Measurements from ENCODE around the gene AFDN.

The AFDN gene

DNA sequence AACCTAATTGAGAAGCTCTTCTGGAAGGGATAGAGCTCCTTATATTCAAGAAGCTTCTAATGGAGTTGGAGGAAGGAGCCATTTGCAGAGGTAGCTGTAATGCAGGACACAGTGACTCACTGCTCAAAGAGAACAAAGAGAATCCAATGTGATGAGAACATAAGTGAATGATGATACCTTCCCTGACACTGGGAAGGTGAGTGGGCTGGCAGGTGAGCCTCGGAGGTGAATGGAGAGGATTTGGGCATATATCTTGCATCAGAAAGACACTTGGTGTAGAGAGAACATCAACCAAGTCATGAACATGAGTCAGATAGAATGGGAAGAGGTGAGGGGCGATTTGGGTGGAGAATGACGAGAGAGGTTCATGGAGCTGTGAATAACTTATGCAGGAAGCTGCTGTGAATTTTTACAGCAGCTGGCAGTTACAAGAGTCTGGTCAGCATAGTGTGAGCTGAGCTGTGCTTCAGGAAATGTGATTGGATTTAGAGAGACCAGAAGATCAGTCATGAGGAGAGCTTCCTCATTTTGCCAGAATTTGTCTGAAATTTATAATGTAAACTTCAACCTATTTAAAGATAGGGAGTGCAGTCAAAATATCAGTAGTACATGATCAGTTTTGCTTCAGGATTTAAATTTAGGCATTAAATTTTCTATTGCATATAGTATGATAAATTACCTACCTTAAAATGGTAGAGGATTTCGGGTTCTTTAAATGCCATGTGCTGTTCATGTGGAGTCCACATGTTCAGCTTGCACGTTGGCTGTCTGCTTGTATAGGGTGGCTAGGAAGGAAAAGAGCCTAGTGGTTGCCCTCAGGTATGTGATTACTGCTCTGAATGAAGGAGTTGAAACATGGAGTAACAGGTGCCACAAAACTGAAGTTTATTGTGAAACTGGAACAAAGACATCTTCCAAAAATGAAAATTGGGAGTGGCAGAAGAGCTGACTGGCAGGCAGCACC, 111.5 kb downstream of the AFDN start:
- DNase-seq (ENCODE audit: low read depth): no peak
- no peak overlapping the region for H3K4me3 ChIP-seq (ENCODE audit: control insufficient read depth, low read depth, low read length)
- TF ChIP-seq, protein P1, sequence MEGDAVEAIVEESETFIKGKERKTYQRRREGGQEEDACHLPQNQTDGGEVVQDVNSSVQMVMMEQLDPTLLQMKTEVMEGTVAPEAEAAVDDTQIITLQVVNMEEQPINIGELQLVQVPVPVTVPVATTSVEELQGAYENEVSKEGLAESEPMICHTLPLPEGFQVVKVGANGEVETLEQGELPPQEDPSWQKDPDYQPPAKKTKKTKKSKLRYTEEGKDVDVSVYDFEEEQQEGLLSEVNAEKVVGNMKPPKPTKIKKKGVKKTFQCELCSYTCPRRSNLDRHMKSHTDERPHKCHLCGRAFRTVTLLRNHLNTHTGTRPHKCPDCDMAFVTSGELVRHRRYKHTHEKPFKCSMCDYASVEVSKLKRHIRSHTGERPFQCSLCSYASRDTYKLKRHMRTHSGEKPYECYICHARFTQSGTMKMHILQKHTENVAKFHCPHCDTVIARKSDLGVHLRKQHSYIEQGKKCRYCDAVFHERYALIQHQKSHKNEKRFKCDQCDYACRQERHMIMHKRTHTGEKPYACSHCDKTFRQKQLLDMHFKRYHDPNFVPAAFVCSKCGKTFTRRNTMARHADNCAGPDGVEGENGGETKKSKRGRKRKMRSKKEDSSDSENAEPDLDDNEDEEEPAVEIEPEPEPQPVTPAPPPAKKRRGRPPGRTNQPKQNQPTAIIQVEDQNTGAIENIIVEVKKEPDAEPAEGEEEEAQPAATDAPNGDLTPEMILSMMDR (IDR thresholded peaks at IDR 0.05; ENCODE audit: control insufficient read depth, insufficient read depth, low read depth, low read length, missing control alignments): no peak

DNA sequence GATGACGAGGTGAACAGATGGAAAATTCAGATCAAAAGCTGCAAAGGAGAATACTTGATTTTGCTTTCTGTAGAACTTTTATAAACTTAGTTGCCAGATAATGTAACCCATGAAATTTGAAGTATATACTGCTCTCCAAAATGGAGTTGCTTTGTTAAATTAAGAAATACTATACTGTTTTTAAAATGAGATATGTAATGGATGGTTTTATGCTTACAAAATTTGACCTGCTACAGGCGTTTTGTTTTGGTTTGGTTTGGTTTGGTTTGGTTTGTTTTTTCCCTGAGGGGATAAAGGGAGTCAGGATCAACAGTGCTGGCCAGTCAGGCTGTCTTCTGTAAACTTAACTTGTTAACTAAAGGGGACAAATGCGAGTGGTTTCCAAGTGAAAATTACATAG, 115.1 kb downstream of the AFDN start:
- no peak for DNase-seq (ENCODE audit: low read depth)
- TF ChIP-seq, protein P1 (IDR thresholded peaks at IDR 0.05; ENCODE audit: control insufficient read depth, insufficient read depth, low read depth, low read length, missing control alignments): no peak
- no peak overlapping the region for H3K4me3 ChIP-seq (ENCODE audit: control insufficient read depth, low read depth, low read length)

DNA sequence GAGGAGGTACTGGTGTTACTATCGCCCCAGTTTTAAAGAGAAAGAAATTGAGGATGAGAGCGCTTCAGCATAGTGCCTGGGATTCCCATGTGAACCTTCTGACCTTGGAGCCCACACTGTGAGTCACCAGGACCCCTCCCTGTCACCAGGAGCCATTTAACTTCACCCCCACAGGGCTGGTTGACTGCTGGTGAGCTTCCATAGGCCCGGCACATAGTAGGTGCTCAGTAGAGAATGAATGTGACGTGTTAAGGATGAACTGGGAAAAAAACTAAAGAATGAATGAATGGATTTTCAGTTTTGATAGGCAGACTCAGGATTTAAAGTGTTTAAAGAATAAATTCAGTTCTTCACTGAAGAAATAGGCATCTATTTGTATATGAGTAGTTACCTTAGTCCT, 117.4 kb downstream of the AFDN start:
- H3K4me3 ChIP-seq (ENCODE audit: control insufficient read depth, low read depth, low read length): no peak overlapping the region
- TF ChIP-seq, protein P1 (IDR thresholded peaks at IDR 0.05; ENCODE audit: control insufficient read depth, insufficient read depth, low read depth, low read length, missing control alignments): no peak
- no peak for DNase-seq (ENCODE audit: low read depth)

DNA sequence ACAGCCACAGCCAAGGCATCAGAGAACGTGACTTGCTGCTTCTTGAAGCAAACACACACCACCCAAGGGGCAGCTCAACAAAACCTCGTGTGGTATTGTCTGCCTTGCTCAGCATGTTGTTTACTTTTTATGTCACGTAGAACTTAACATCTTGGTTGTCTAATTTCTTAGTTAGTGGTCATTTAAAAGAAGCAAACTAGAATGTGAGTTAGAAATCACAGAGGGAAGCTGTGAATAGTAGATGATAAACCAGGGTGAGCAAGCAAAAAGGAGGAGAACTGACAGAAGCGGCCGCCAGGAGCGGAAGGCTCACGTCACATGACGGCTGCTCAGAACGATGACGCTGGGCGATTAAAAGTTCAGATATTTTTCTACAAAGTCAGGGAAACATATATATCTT, 119.3 kb downstream of the AFDN start:
- no peak for DNase-seq (ENCODE audit: low read depth)

DNA sequence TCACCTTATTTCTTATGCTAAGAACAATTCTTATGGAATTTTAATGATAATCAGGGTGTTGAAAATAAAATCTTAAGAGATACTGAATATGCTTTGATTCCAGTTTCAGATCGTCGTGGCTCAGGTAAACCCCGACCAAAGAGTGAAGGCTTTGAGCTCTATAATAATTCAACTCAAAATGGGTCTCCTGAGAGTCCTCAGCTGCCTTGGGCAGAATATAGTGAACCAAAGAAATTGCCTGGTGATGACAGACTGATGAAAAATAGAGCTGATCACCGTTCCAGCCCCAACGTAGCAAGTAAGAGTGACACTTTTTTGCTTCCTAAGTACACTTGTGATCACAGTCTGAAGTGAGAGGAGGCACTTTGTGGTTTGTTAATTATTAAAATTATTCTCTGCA, 119.9 kb downstream of the AFDN start:
- no peak for DNase-seq (ENCODE audit: low read depth)
- TF ChIP-seq, protein P1 (IDR thresholded peaks at IDR 0.05; ENCODE audit: control insufficient read depth, insufficient read depth, low read depth, low read length, missing control alignments): no peak
- H3K4me3 ChIP-seq (ENCODE audit: control insufficient read depth, low read depth, low read length): no peak overlapping the region

More for the DNA sequence above, 119.3 kb downstream of the AFDN start:
- TF ChIP-seq, protein P1 (IDR thresholded peaks at IDR 0.05; ENCODE audit: control insufficient read depth, insufficient read depth, low read depth, low read length, missing control alignments): no peak
- H3K4me3 ChIP-seq (ENCODE audit: control insufficient read depth, low read depth, low read length): no peak overlapping the region

DNA sequence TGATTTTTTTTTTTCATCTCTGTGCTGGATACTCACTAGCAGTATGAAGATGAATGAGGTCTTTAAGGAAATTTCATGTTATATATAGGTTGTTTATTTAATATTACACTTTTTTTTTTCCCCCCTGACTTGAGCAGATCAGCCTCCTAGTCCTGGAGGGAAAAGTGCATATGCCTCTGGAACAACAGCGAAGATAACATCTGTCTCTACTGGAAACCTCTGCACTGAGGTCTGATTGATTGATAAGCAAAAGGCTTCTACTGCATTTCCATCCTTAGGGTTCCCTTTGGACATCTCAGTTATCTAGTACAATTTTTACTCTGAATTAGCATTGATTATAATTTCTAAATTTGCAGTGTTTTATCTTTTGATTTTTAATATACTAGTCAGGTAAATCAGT, 121.0 kb downstream of the AFDN start:
- H3K4me3 ChIP-seq (ENCODE audit: control insufficient read depth, low read depth, low read length): no peak overlapping the region
- no peak for DNase-seq (ENCODE audit: low read depth)
- TF ChIP-seq, protein P1 (IDR thresholded peaks at IDR 0.05; ENCODE audit: control insufficient read depth, insufficient read depth, low read depth, low read length, missing control alignments): no peak

Measured in AG09309 (cell line).